Measurements from ENCODE around the gene CREB3L1. TPM values are rescaled to one million over a fixed set of nuclear protein-coding genes. Genes with fewer than 3 reads are reported as not detected.

Gene CREB3L1
- total RNA-seq, 1 experiment from 2014 or later = 22.7 TPM

DNA sequence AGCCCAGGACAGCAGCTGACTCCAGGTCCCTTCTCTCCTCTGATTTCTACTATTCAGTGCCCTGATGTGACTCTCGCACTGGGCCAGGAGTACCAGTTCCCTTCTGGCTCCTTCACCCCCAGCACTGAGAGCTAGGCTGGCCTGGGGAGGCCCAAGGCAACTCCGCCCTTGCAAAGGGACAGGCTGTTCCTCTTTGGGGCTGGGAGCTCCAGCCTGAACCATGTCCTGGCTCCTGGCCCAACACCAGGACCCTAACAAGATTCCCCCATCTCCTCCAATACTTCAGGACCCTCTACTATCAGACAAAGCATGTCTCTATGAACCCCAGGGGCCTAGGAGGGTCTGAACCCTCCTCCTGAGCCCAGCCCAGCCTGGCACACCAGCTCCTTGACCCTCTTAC lies 12.5 kb downstream of the CREB3L1 start:
- H3K27ac ChIP-seq = peak overlapping the region; percentile 8; the same call in 1 of the 2 replicates
- H3K36me3 ChIP-seq = peaks cover 57% of the 10 kb centered on the region
- H3K4me3 ChIP-seq = no peak overlapping the region
- DNase-seq (ENCODE audit: low read depth in 1 of 2, low spot score in 2 of 2) = no peak
- no peaks in the 10 kb centered on the region for H3K9me3 ChIP-seq (replicated peaks)
- H3K27me3 ChIP-seq (replicated peaks) = no peaks in the 10 kb centered on the region
- peaks cover 73% of the 10 kb centered on the region for H3K4me1 ChIP-seq (replicated peaks)

DNA sequence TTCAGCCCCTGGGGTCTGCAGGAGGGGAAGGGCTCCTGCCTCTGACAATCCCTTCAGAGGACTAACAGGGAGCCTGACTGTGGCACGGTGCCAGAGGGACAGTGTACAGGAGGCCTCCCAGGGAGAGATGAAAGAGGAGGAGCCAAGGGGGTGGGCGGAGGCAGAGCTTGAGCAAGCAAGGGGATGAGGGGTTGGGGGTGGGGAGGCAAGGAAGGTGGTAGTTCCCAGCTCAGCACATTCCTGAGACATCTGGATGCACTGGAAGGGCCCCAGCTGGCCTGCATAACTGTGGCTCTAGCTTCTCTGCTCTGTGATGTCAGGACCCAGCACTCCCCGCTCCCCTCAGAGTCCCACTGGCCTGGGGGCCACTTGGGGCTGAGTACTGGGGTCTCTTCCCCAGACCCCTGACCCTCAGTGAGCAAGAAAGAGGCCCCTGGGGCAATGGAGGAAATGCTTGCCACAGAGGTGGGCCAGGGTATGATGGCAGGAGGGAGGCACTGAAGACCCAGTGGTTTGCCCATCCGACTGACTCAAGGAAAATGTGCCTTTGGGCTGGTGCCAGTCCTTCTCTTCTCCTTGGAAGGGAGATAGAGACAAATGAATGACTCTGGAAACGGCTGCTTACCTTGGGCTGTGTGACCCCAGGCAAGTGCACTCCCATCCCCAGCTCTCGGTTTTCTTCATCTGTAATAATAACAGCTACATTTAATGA lies 13.3 kb downstream of the CREB3L1 start:
- no peaks in the 10 kb centered on the region for H3K9me3 ChIP-seq (replicated peaks)
- peaks cover 73% of the 10 kb centered on the region for H3K4me1 ChIP-seq (replicated peaks)
- H3K27me3 ChIP-seq (replicated peaks) = no peaks in the 10 kb centered on the region
- no peak overlapping the region for H3K4me3 ChIP-seq
- H3K27ac ChIP-seq = peak overlapping the region; percentile 94
- DNase-seq (ENCODE audit: low read depth in 1 of 2, low spot score in 2 of 2) = peak; percentile 91 to 100
- peaks cover 57% of the 10 kb centered on the region for H3K36me3 ChIP-seq

DNA sequence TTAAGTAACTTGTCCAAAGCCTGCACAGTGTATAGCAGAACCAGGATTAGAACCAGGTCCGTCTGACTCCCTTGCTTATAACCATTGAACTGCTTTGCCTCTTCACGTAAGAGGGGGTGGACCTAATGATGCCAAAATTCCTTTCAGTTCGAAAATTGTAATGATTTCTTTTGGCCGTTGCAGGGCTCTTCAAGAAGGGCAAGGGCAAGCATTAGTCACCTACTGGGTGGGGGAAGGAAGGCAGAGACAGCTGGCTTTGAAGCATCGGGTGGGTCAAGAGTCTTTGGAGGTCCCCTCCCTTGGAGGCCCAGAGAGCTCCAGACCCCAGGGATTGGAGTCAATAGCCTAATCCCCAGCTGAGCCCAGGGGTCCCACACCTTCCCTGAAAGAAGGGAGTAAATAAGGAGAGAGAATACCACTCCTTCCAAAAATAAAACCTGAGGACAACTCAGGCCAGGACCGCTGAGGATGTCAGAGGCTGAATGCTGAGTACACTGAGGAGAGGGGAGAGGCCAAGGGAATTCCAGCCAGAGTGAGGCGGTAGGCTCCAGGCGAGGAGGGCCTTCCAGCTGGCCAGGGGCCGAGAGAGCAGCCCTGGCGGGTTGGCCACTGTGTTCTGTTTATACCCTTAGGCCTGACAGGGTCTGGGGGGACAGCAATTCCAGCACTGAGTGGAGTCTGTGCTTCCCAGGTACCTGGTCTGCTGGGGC lies 14.1 kb downstream of the CREB3L1 start:
- H3K27me3 ChIP-seq (replicated peaks) = no peaks in the 10 kb centered on the region
- H3K4me1 ChIP-seq (replicated peaks) = peaks cover 76% of the 10 kb centered on the region
- peaks cover 57% of the 10 kb centered on the region for H3K36me3 ChIP-seq
- DNase-seq (ENCODE audit: low read depth in 1 of 2, low spot score in 2 of 2) = peak; percentile 81 to 87
- peak overlapping the region; percentile 94 for H3K27ac ChIP-seq
- H3K4me3 ChIP-seq = no peak overlapping the region
- no peaks in the 10 kb centered on the region for H3K9me3 ChIP-seq (replicated peaks)

DNA sequence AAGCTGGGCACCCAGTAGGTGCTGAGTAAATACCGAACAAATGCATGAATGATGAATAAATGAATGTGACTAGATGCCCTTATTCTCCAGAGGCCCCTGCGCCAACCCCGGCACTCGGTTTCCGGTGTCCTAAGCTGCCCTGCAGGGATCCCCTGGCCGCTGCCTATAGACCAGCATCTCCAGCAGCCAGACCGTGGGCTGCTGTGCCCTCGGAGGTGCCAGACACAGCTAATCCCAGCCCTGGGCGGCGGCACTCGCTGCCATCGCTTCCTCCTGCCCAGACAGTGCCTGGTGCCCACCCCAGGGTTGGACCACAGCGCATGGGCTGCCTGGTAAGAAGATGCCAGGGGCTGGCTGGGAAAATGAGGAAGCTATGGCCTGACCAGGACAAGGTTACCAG lies 15.6 kb downstream of the CREB3L1 start:
- Histone ChIP-seq H3K4me3 (no peak overlapping the region), H3K36me3 (peaks cover 54% of the 10 kb centered on the region), H3K4me1 (replicated peaks) (peaks cover 91% of the 10 kb centered on the region), H3K27ac (peak overlapping the region; percentile 94), H3K9me3 (replicated peaks) (no peaks in the 10 kb centered on the region), H3K27me3 (replicated peaks) (no peaks in the 10 kb centered on the region)
- DNase-seq (ENCODE audit: low read depth in 1 of 2, low spot score in 2 of 2) = no peak

DNA sequence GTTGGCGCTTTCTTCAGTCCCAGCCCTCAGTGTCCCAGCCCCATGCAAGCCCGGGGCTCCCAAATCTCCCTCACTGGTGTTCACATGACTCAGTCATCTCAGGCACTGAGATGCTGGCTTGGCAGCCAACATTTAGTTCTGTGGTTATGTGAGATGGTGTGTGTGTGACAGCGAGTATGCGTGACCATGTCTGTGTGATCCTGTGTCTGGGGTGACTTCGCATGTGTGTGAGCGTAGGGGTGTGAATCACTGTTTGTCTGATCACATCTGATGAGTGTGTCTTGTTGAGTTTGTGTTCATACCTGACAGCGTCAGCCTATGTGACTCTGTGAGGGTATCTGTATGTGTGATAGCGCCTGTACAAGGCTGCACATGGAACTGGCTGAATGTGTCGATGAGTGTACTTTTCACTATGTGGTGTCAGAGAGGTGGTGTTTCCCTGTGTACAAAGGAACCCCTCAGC lies 16.2 kb downstream of the CREB3L1 start:
- Histone ChIP-seq H3K27ac (peak overlapping the region; percentile 94), H3K9me3 (replicated peaks) (no peaks in the 10 kb centered on the region), H3K36me3 (peaks cover 55% of the 10 kb centered on the region), H3K4me1 (replicated peaks) (peaks cover 97% of the 10 kb centered on the region), H3K27me3 (replicated peaks) (no peaks in the 10 kb centered on the region), H3K4me3 (no peak overlapping the region)
- peak; percentile 84 to 85 for DNase-seq (ENCODE audit: low read depth in 1 of 2, low spot score in 2 of 2)

DNA sequence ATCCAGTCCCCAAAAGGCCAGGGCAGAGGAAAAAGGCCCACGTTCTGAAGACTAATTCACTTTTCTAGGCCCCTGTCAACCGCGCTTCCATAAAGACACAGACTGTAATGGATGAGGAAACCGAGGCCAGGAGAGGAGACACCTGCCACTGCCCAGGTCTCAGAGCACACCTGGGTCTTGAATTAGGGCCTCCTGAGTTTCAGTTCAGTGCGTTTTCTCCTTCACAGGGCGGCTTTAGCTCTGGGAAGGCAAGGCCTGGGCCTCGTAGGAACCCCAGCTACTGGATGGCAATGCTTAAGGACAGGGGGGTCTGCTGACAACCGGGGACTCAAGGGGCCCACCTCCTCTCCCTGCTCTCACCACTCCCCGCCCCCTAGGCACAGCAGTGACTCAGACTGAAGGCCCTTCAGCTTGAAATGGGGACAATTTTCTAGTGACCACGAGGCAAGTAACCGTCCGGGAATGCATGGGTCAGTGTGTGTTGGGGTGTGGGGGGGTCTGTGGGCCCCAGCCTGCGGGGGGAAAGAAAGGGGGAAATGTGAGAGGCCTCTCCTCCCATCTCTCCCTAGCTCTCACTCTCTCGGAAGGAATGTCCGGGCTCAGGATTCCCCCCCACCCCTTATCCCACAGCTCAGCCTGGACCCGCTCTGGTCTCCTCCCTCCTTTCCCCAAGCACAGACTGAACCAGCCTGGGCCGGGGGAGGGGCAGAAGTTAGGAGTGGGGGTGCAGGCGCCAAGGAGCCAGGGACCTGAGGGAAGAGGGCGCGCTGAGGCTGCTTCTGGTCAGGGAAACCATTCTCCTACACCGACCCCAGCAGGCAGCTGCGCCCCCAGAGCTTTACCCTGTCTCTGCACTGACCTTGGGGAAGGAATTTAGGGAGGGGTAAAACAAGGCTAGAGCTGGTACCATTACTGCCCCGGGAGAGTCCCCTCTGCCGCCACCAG lies 17.2 kb downstream of the CREB3L1 start:
- peaks cover 51% of the 10 kb centered on the region for H3K36me3 ChIP-seq
- H3K9me3 ChIP-seq (replicated peaks) = no peaks in the 10 kb centered on the region
- peak overlapping the region; percentile 94 for H3K27ac ChIP-seq
- peak; percentile 95 to 97 for DNase-seq (ENCODE audit: low read depth in 1 of 2, low spot score in 2 of 2)
- H3K27me3 ChIP-seq (replicated peaks) = no peaks in the 10 kb centered on the region
- H3K4me3 ChIP-seq = peak overlapping the region; percentile 43
- H3K4me1 ChIP-seq (replicated peaks) = peaks cover 100% of the 10 kb centered on the region

DNA sequence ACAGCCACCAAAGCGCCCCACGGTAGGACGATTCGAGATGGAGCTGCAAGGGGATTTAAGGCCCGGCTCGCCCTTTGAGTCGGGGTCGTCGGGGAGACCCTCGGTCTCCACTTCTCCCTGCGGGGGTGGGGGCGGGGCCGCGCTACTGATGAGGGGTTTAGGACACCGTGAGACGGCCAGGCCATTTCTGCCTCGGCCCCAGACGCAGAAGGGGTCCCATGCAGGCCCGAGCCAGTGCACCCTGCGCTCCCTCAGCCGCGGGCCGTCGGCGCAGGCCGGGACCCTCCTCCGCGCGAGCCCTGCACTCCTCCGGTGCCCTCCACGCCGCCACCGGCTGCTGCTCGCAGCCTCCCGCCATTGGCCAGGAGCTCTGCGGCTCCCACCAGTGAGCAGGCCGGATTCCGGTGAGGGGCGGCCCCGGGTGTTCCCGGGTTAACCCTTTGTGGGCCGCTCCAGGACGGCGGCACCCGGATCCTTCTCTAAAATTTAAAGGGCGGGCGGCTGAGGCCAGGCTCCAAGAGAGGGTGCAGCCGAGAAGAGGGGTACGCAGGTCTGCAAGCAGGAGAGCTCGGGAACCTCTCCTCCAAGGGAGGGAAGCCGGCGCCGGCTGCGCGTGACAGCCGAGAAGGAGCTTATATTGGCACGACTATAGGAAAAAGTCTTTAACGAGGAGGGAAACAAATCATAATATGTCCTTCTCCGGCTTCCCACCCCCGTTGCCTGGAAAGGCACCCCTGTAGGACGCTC lies 18.0 kb downstream of the CREB3L1 start:
- H3K27me3 ChIP-seq (replicated peaks) = no peaks in the 10 kb centered on the region
- peak overlapping the region; percentile 43 for H3K4me3 ChIP-seq
- peak; percentile 78 to 87 for DNase-seq (ENCODE audit: low read depth in 1 of 2, low spot score in 2 of 2)
- peaks cover 56% of the 10 kb centered on the region for H3K36me3 ChIP-seq
- H3K4me1 ChIP-seq (replicated peaks) = peaks cover 98% of the 10 kb centered on the region
- peak overlapping the region; percentile 94 for H3K27ac ChIP-seq
- H3K9me3 ChIP-seq (replicated peaks) = no peaks in the 10 kb centered on the region

DNA sequence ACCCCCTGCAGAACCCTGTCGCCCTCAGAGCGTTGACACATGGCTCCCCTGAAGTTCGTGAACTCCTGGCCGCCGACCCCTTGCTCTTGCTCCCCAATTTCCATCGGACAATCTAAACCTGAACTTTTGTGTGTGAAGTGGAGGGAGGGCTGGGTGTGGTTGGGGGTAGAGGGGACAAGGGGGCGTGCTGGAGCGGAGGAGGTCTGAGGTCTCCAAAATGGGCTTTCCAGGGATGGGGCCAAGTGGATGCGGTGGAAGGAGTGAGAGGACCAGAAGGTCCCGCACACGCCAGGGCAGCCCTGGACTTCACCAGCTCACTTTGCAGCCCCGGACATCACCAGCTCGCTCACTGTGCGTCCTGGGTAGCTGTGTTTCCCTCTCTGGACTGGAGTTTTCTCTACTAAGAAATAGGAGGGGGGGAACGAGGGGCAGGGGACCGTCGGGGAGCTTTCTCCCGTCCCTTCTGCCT lies 18.6 kb downstream of the CREB3L1 start:
- Histone ChIP-seq H3K4me3 (peak overlapping the region; percentile 43), H3K4me1 (replicated peaks) (peaks cover 92% of the 10 kb centered on the region), H3K27ac (peak overlapping the region; percentile 94), H3K27me3 (replicated peaks) (no peaks in the 10 kb centered on the region), H3K9me3 (replicated peaks) (no peaks in the 10 kb centered on the region), H3K36me3 (peaks cover 59% of the 10 kb centered on the region)
- no peak for DNase-seq (ENCODE audit: low read depth in 1 of 2, low spot score in 2 of 2)

DNA sequence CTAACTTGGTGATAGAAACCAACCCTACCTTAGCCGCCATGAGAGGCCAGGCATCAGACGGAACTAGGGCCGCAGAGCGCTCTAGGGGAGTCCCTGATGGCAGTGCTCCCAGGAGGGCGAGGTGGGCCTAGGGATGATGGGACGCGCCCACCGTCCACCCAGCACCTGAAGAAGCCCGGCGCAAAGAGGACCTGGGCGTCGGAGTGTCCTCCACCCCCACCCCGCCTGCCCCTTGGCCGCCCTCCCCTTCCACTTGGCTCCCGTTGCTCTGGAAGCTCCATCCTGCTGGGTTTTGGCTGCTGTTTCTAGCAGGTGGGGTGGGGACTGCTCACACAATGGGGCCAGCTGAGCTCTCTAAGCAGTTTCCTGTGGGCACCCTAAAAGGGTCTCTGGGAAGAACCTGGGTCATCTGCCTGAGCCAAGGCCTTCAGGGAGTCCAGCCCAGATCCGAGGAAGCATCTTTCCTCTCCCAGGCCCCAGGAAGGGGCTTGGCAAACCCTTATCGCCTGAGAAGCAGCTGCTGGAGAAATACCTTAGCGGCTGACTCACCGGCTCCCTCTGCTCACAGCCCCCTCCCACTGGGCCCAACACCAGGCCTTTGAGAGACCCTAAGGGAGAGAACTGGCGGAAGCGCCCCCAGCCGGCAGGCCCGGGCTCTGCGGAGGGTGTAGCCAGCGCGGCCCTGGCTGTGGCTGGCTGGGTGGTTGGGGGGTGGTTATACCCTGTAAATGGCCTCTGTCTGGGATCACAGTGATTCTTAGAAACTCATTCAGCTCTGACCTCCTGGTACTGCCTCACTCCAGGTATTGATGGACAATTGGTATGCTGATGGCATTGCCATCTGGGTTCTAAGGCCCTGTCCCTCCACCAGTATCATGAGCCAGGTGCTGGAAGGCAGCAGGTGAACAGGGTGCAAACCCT lies 19.3 kb downstream of the CREB3L1 start:
- no peak overlapping the region; the same call in 1 of the 2 replicates for H3K4me3 ChIP-seq
- peak; percentile 92 to 96 for DNase-seq (ENCODE audit: low read depth in 1 of 2, low spot score in 2 of 2)
- H3K27ac ChIP-seq = peak overlapping the region; percentile 94
- no peaks in the 10 kb centered on the region for H3K27me3 ChIP-seq (replicated peaks)
- H3K9me3 ChIP-seq (replicated peaks) = no peaks in the 10 kb centered on the region
- peaks cover 66% of the 10 kb centered on the region for H3K36me3 ChIP-seq
- peaks cover 85% of the 10 kb centered on the region for H3K4me1 ChIP-seq (replicated peaks)

DNA sequence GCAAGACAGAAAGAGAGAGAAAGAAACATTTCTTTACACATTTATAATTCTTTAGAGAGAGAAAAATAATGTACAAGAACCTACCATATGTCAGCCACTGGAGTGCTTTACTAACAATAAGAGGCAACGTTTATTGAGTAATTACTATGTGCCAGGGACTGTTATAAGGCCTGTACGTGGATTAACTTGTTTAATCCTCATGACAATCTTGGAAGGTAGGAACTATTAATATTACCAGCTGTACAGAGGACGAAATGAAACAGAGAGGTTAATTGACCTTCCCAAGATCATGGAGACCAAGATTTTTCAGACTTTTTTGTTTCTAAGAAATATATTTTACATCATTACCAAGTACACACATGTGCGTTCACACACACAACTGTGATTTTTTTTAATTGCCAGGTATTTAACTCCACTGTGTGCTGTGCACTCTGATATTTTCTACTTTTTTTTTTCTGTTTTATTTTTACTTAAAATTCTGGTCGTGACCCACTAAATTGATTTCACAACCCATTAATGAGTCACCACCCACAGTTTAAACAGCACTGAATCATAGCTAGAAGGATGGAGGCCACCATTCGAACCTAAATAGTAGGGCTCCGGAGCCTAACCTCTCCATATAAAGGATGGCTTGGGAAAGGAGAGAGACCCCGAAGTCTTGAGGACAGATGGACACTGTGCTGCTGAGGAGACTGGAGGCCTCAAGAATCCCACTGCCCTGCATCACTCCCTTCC lies 21.4 kb downstream of the CREB3L1 start:
- Histone ChIP-seq H3K4me3 (no peak overlapping the region), H3K4me1 (replicated peaks) (peaks cover 64% of the 10 kb centered on the region), H3K27me3 (replicated peaks) (no peaks in the 10 kb centered on the region), H3K36me3 (peaks cover 66% of the 10 kb centered on the region), H3K9me3 (replicated peaks) (no peaks in the 10 kb centered on the region), H3K27ac (peak overlapping the region; percentile 41)
- DNase-seq (ENCODE audit: low read depth in 1 of 2, low spot score in 2 of 2) = peak in 1 of 2 experiments; percentile 68

DNA sequence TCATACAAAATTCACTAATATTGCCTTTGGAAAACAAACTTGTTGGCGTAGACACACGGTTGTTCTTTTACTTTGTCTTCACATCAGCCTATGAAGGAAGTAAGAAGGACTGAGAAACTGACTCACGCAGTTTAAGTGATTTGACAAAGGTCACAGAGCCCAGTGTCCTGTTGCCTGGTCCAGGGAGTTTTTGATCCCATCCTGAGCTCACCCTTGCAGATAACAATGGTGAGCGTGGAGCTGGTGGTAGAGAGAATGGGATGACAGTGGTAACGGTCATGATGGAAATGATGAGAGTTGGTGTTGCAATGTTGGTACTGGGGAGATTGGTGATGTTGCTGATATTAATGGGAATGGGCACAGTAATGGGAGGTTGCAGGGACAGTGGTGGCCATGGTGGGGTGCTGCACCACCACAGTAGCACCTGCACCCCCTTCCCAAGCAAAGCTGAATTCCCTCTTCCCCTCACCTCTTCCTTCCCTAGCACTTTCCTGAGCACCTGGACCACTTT lies 22.0 kb downstream of the CREB3L1 start:
- Histone ChIP-seq H3K27me3 (replicated peaks) (no peaks in the 10 kb centered on the region), H3K9me3 (replicated peaks) (no peaks in the 10 kb centered on the region), H3K4me3 (no peak overlapping the region), H3K4me1 (replicated peaks) (peaks cover 58% of the 10 kb centered on the region), H3K36me3 (peaks cover 63% of the 10 kb centered on the region), H3K27ac (peak overlapping the region; percentile 41)
- peak in 1 of 2 experiments; percentile 59 for DNase-seq (ENCODE audit: low read depth in 1 of 2, low spot score in 2 of 2)

All from SJSA1 (cell line).